ENCODE data around the gene MICAL2. TPM values are rescaled to one million over a fixed set of nuclear protein-coding genes. Genes with fewer than 3 reads are reported as not detected.

MICAL2 gene
- total RNA-seq, 1 donor from 2014 or later, result 0.27 TPM

- H3K36me3 Mint-ChIP-seq (ENCODE audit: low read depth), result no peaks in the 10 kb centered on the region
- ATAC-seq (ENCODE audit: low read depth), result no peak
- POLR2A ChIA-PET, result no interaction called here
- H3K27me3 Mint-ChIP-seq, result peaks cover 12% of the 10 kb centered on the region
- no peak for TF ChIP-seq CTCF (IDR thresholded peaks at IDR 0.05)
- H3K4me1 Mint-ChIP-seq, result no peaks in the 10 kb centered on the region
- DNase-seq, result no peak
- intact Hi-C loops (cut with micrococcal nuclease), result no loop called here
- H3K27ac Mint-ChIP-seq, result no peak overlapping the region
- H3K4me3 Mint-ChIP-seq, result no peak overlapping the region
- CTCF ChIA-PET, result no interaction called here
- H3K9me3 Mint-ChIP-seq, result no peaks in the 10 kb centered on the region
These were observed 97.2 kb downstream of the MICAL2 start for GRCh38 chr11:12207384-12208150.

GRCh38 chr11:12209096-12209495 is 98.7 kb downstream of the MICAL2 start:
- intact Hi-C loops (cut with micrococcal nuclease), result no loop called here
- ATAC-seq (ENCODE audit: low read depth), result no peak
- CTCF ChIA-PET, result no interaction called here
- H3K27ac Mint-ChIP-seq, result no peak overlapping the region
- no peak overlapping the region for H3K4me3 Mint-ChIP-seq
- no peak for DNase-seq
- H3K9me3 Mint-ChIP-seq, result no peaks in the 10 kb centered on the region
- peaks cover 12% of the 10 kb centered on the region for H3K27me3 Mint-ChIP-seq
- POLR2A ChIA-PET, result no interaction called here
- H3K36me3 Mint-ChIP-seq (ENCODE audit: low read depth), result no peaks in the 10 kb centered on the region
- no peaks in the 10 kb centered on the region for H3K4me1 Mint-ChIP-seq
- TF ChIP-seq CTCF (IDR thresholded peaks at IDR 0.05), result no peak

- no peak overlapping the region for H3K4me3 Mint-ChIP-seq
- ChIA-PET POLR2A (no interaction called here), CTCF (no interaction called here)
- H3K4me1 Mint-ChIP-seq, result peaks cover under 1% of the 10 kb centered on the region
- no peak for ATAC-seq (ENCODE audit: low read depth)
- no peak overlapping the region for H3K27ac Mint-ChIP-seq
- no peak for TF ChIP-seq CTCF (IDR thresholded peaks at IDR 0.05)
- intact Hi-C loops (cut with micrococcal nuclease), result no loop called here
- peaks cover 12% of the 10 kb centered on the region for H3K27me3 Mint-ChIP-seq
- no peaks in the 10 kb centered on the region for H3K36me3 Mint-ChIP-seq (ENCODE audit: low read depth)
- DNase-seq, result no peak
- H3K9me3 Mint-ChIP-seq, result no peaks in the 10 kb centered on the region
These were observed 99.8 kb downstream of the MICAL2 start for GRCh38 chr11:12210200-12210599.

GRCh38 chr11:12211331-12212065 is 101.1 kb downstream of the MICAL2 start:
- Mint-ChIP-seq H3K27ac (no peak overlapping the region), H3K36me3 (ENCODE audit: low read depth) (no peaks in the 10 kb centered on the region), H3K9me3 (no peaks in the 10 kb centered on the region), H3K27me3 (peaks cover 13% of the 10 kb centered on the region), H3K4me3 (no peak overlapping the region), H3K4me1 (peaks cover 5% of the 10 kb centered on the region)
- ChIA-PET CTCF (no interaction called here), POLR2A (no interaction called here)
- intact Hi-C loops (cut with micrococcal nuclease), result no loop called here
- DNase-seq, result no peak
- no peak for ATAC-seq (ENCODE audit: low read depth)
- no peak for TF ChIP-seq CTCF (IDR thresholded peaks at IDR 0.05)

GRCh38 chr11:12212174-12212820 is 101.9 kb downstream of the MICAL2 start:
- no peak for DNase-seq
- H3K36me3 Mint-ChIP-seq (ENCODE audit: low read depth), result no peaks in the 10 kb centered on the region
- no peak overlapping the region for H3K27ac Mint-ChIP-seq
- CTCF ChIA-PET, result no interaction called here
- H3K27me3 Mint-ChIP-seq, result peaks cover 10% of the 10 kb centered on the region
- no peak overlapping the region for H3K4me3 Mint-ChIP-seq
- no peak for TF ChIP-seq CTCF (IDR thresholded peaks at IDR 0.05)
- POLR2A ChIA-PET, result no interaction called here
- H3K4me1 Mint-ChIP-seq, result peaks cover 5% of the 10 kb centered on the region
- intact Hi-C loops (cut with micrococcal nuclease), result no loop called here
- H3K9me3 Mint-ChIP-seq, result no peaks in the 10 kb centered on the region
- ATAC-seq (ENCODE audit: low read depth), result no peak

Data from activated B cell treated with CpG ODN at 0.5 μM for 24 hours (primary cell).